T-helper 2 cell treated with Interferon-gamma antibody and Interleukin-4, amounts not matched to agents 5 μg/mL and 100 μg/mL, for 36 hours (primary cell): ENCODE data around the gene MAP1LC3C.
"Not testable (repeated sequence)": the region's sequence is repeated elsewhere in the genome, so short reads cannot be mapped to it uniquely, and the experiment has no call there.

Experiments used
- DNase-seq: peaks from one replicate; pipeline ENCODE4 v3.0.0; 2021; ENCODE audit warnings: low spot score
- H3K27ac Mint-ChIP-seq: one replicate; pipeline ENCODE4 v1.8.0; 2021; ENCODE audit warnings: mild to moderate bottlenecking, mixed read lengths
- H3K27me3 Mint-ChIP-seq: one replicate; pipeline ENCODE4 v1.8.0; 2021; ENCODE audit warnings: low read depth, mixed read lengths
- H3K36me3 Mint-ChIP-seq: one replicate; pipeline ENCODE4 v1.8.0; 2021; ENCODE audit warnings: low read depth, mixed read lengths
- H3K4me1 Mint-ChIP-seq: one replicate; pipeline ENCODE4 v1.8.0; 2021; ENCODE audit warnings: low read depth, mixed read lengths
- H3K4me3 Mint-ChIP-seq: one replicate; pipeline ENCODE4 v1.8.0; 2022; ENCODE audit warnings: mild to moderate bottlenecking, moderate library complexity, mixed read lengths
- H3K9me3 Mint-ChIP-seq: one replicate; pipeline ENCODE4 v1.8.0; 2021; ENCODE audit warnings: mixed read lengths

Gene MAP1LC3C

GRCh38 chr1:242004751-242005495 is 6.0 kb upstream of the MAP1LC3C start:
- H3K9me3 Mint-ChIP-seq = no peaks in the 10 kb centered on the region
- H3K36me3 Mint-ChIP-seq = no peaks in the 10 kb centered on the region
- no peaks in the 10 kb centered on the region for H3K4me1 Mint-ChIP-seq
- H3K4me3 Mint-ChIP-seq = no peak overlapping the region
- no peaks in the 10 kb centered on the region for H3K27me3 Mint-ChIP-seq
- no peak overlapping the region for H3K27ac Mint-ChIP-seq
- DNase-seq = no peak

- no peak overlapping the region for H3K27ac Mint-ChIP-seq
- no peaks in the 10 kb centered on the region for H3K36me3 Mint-ChIP-seq
- no peaks in the 10 kb centered on the region for H3K27me3 Mint-ChIP-seq
- no peak for DNase-seq
- H3K4me3 Mint-ChIP-seq = no peak overlapping the region
- H3K9me3 Mint-ChIP-seq = no peaks in the 10 kb centered on the region
- peaks cover 4% of the 10 kb centered on the region for H3K4me1 Mint-ChIP-seq
These were observed 3.6 kb upstream of the MAP1LC3C start for GRCh38 chr1:242002510-242002909.

GRCh38 chr1:242002072-242002471 is 3.2 kb upstream of the MAP1LC3C start:
- Mint-ChIP-seq H3K4me3 (no peak overlapping the region), H3K27ac (no peak overlapping the region), H3K27me3 (no peaks in the 10 kb centered on the region), H3K9me3 (no peaks in the 10 kb centered on the region), H3K36me3 (no peaks in the 10 kb centered on the region), H3K4me1 (peaks cover 4% of the 10 kb centered on the region)
- DNase-seq = no peak

GRCh38 chr1:242000434-242000833 is 1.5 kb upstream of the MAP1LC3C start:
- Mint-ChIP-seq H3K9me3 (no peaks in the 10 kb centered on the region), H3K4me1 (peaks cover 4% of the 10 kb centered on the region), H3K27ac (no peak overlapping the region), H3K27me3 (no peaks in the 10 kb centered on the region), H3K4me3 (no peak overlapping the region), H3K36me3 (no peaks in the 10 kb centered on the region)
- no peak for DNase-seq

DNA sequence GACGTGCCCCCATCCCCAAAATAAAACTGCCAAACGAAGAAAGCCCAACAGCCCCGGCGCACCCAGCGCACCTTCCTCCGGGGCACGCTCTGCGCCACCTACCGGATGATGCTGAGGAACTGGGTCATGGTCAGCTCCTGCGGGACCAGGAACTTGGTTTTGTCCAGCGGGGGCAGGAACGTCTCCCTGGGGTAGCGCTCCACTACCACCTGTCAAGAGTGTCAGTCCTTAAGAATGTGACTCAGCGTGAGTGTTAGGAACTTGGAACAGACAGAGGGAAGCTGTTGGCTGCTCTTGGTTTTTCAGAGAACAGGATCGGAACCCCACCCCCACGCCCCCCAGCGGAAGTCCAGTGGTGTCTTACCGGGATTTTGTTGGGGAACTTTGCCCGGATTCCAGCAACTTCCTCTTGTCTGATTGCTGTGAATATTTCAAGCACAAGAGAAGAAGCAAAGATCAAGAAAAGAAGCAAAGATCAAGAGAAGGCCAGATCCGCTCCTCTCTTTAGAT is 431 bp downstream of the MAP1LC3C start:
- Mint-ChIP-seq H3K27me3 (no peaks in the 10 kb centered on the region), H3K4me1 (peaks cover 4% of the 10 kb centered on the region), H3K4me3 (peak overlapping the region; percentile 71), H3K9me3 (no peaks in the 10 kb centered on the region), H3K27ac (no peak overlapping the region), H3K36me3 (no peaks in the 10 kb centered on the region)
- DNase-seq = peak; percentile 18

GRCh38 chr1:241997401-241997998 is 1.4 kb downstream of the MAP1LC3C start:
- Mint-ChIP-seq H3K9me3 (no peaks in the 10 kb centered on the region), H3K36me3 (no peaks in the 10 kb centered on the region), H3K4me1 (peaks cover 4% of the 10 kb centered on the region), H3K27ac (no peak overlapping the region), H3K4me3 (no peak overlapping the region), H3K27me3 (no peaks in the 10 kb centered on the region)
- DNase-seq = no peak

DNA sequence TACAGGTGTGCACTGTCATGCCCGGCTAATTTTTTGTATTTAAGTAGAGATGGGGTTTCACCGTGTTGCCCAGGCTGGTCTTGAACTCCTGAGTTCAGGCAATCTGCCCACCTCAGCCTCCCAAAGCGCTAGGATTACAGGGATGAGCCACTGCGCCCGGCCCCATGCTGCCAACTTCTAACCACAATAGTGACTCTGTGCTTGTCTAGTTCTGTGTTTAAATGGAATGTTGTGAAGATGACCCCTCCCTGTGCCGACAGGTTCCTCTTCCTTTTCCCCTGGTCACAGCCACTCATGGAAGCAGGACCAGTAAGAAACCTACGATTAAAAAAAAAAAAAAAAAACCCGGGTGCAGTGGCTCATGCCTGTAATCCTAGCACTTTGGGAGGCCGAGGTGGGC is 4.7 kb downstream of the MAP1LC3C start:
- no peaks in the 10 kb centered on the region for H3K36me3 Mint-ChIP-seq
- no peak overlapping the region for H3K27ac Mint-ChIP-seq
- H3K9me3 Mint-ChIP-seq = no peaks in the 10 kb centered on the region
- no peaks in the 10 kb centered on the region for H3K27me3 Mint-ChIP-seq
- no peak overlapping the region for H3K4me3 Mint-ChIP-seq
- DNase-seq = no peak
- peaks cover 4% of the 10 kb centered on the region for H3K4me1 Mint-ChIP-seq

DNA sequence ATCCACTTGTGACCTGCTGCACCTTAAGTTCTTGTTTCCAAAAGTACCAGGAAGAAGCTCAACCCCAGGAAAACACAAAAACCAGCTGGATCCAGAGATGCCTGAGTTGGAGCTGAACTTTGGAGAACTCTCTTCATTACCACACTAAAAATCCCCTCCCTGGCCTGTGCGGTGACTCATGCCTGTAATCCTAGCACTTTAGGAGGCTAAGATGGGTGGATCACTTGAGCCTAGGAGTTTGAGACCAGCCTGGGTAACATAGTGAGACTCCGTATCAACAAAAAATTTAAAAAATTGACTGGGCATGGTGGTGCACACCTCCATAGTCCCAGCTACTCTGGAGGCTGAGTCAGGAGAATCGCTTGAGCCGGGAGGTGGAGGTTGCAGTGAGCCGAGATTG is 6.2 kb downstream of the MAP1LC3C start:
- H3K9me3 Mint-ChIP-seq = no peaks in the 10 kb centered on the region
- H3K27me3 Mint-ChIP-seq = no peaks in the 10 kb centered on the region
- no peaks in the 10 kb centered on the region for H3K4me1 Mint-ChIP-seq
- H3K36me3 Mint-ChIP-seq = no peaks in the 10 kb centered on the region
- H3K4me3 Mint-ChIP-seq = no peak overlapping the region
- no peak overlapping the region for H3K27ac Mint-ChIP-seq
- no peak for DNase-seq

DNA sequence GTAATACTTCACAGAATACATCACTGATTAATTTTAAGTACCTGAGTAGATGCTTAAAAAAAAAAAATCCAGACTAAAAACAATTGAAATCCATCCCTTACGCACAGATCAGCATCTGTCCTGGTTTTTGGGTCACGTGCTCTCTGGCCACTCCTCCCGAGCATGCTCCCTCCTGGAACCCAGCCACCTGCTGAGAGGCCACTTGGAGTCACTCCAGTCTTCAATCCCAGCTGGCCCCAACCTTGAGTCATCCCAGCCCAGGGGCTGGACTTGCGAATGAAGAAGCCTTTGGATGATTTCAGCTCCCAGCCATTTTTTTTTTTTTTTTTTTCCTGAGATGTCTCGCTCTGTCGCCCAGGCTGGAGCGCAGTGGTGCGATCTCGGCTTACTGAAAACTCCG is 8.9 kb downstream of the MAP1LC3C start:
- Mint-ChIP-seq H3K9me3 (no peaks in the 10 kb centered on the region), H3K4me1 (no peaks in the 10 kb centered on the region), H3K27me3 (no peaks in the 10 kb centered on the region), H3K27ac (no peak overlapping the region), H3K36me3 (no peaks in the 10 kb centered on the region), H3K4me3 (no peak overlapping the region)
- no peak for DNase-seq

GRCh38 chr1:241988389-241988930 is 10.4 kb downstream of the MAP1LC3C start:
- not testable (repeated sequence) for DNase-seq, H3K4me1 Mint-ChIP-seq, H3K27me3 Mint-ChIP-seq, H3K36me3 Mint-ChIP-seq, H3K4me3 Mint-ChIP-seq, H3K9me3 Mint-ChIP-seq, H3K27ac Mint-ChIP-seq

DNA sequence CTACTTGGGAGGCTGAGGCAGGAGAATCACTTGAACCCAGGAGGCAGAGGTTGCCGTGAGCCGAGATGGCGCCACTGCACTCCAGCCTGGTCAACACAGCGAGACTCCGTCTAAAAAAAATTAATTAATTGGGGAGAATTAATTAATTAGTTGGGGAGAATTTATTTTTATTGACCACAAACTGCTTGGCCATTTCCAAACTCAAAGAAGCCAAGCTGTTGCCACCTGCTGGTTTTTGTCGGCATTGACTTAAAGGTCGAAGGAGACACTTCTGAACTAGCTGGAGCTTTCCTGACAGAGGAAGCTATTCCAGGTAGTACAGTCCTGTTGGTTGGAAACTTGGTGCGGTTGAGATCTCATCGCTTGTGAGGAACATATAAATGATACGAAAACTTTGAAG is 13.1 kb downstream of the MAP1LC3C start:
- H3K27me3 Mint-ChIP-seq = no peaks in the 10 kb centered on the region
- H3K4me3 Mint-ChIP-seq = no peak overlapping the region
- no peaks in the 10 kb centered on the region for H3K4me1 Mint-ChIP-seq
- DNase-seq = no peak
- no peaks in the 10 kb centered on the region for H3K36me3 Mint-ChIP-seq
- no peaks in the 10 kb centered on the region for H3K9me3 Mint-ChIP-seq
- H3K27ac Mint-ChIP-seq = no peak overlapping the region

GRCh38 chr1:241979926-241980325 is 19.0 kb downstream of the MAP1LC3C start:
- DNase-seq = no peak
- Mint-ChIP-seq H3K36me3 (no peaks in the 10 kb centered on the region), H3K27ac (no peak overlapping the region), H3K4me1 (no peaks in the 10 kb centered on the region), H3K27me3 (no peaks in the 10 kb centered on the region), H3K4me3 (no peak overlapping the region), H3K9me3 (no peaks in the 10 kb centered on the region)

DNA sequence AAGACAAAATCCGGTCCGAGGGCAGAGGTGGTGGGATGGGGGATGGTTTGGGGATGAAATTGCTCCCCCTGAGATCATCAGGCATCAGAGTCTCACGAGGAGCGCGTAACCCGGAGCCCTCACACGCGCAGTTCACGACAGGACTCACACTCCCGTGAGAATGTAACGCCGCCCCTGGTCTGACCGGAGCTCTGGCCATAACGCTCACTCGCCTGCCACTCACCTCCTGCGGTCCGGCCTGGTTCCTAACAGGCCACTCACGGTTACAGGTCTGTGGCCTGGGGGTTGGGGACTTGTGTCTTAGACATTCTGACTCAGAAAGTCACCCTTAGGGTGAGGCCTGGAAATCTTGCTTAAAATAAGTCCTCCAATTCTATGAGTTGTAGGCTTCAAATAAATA is 19.8 kb downstream of the MAP1LC3C start:
- H3K4me1 Mint-ChIP-seq = no peaks in the 10 kb centered on the region
- H3K4me3 Mint-ChIP-seq = no peak overlapping the region
- H3K36me3 Mint-ChIP-seq = no peaks in the 10 kb centered on the region
- H3K27ac Mint-ChIP-seq = no peak overlapping the region
- H3K27me3 Mint-ChIP-seq = no peaks in the 10 kb centered on the region
- H3K9me3 Mint-ChIP-seq = no peaks in the 10 kb centered on the region
- no peak for DNase-seq

DNA sequence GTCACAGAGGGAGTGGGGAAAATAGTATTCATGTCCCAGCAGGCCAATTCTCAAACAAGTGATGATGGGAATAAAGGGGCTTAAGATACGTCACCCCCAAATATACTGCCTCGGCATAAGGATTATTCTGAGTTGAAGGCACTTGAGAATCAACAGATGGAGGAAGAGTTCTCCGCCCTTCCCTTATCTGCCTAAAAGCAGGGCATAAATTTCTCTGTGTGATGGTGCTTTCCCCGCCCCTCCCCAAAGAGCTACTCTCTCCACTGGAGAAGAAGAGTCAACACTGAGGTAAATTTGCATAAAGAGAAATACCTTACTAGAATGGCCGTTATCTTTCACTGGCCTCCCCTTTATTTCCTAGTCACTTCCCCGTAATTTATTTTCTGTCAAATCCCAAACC is 22.7 kb downstream of the MAP1LC3C start:
- H3K9me3 Mint-ChIP-seq = no peaks in the 10 kb centered on the region
- DNase-seq = no peak
- no peak overlapping the region for H3K4me3 Mint-ChIP-seq

More for the DNA sequence above, 22.7 kb downstream of the MAP1LC3C start:
- Mint-ChIP-seq H3K27ac (no peak overlapping the region), H3K36me3 (no peaks in the 10 kb centered on the region), H3K4me1 (no peaks in the 10 kb centered on the region), H3K27me3 (no peaks in the 10 kb centered on the region)
